ENCODE measurements around the gene MBNL2.

MBNL2 gene

GRCh38 chr13:97369261-97369893 lies 147.2 kb downstream of the MBNL2 start:
- DNase-seq, result peak in 1 of 51 donors; percentile 47

GRCh38 chr13:97371486-97372109 lies 149.5 kb downstream of the MBNL2 start:
- no peak for DNase-seq

GRCh38 chr13:97372936-97373335 lies 150.8 kb downstream of the MBNL2 start:
- peak in 1 of 51 donors; percentile 24 for DNase-seq

- no peak for DNase-seq
These were observed 151.7 kb downstream of the MBNL2 start for GRCh38 chr13:97373787-97374186.

- DNase-seq, result no peak
These were observed 154.8 kb downstream of the MBNL2 start for GRCh38 chr13:97376981-97377380.

GRCh38 chr13:97379386-97379785 lies 157.3 kb downstream of the MBNL2 start:
- DNase-seq, result no peak

GRCh38 chr13:97380696-97381095 lies 158.6 kb downstream of the MBNL2 start:
- DNase-seq, result no peak

GRCh38 chr13:97381189-97381588 lies 159.1 kb downstream of the MBNL2 start:
- no peak for DNase-seq

- DNase-seq, result no peak
These were observed 160.1 kb downstream of the MBNL2 start for GRCh38 chr13:97382276-97382675.

- DNase-seq, result no peak
These were observed 162.2 kb downstream of the MBNL2 start for GRCh38 chr13:97384371-97384770.

GRCh38 chr13:97385146-97385545 lies 163.0 kb downstream of the MBNL2 start:
- no peak for DNase-seq

GRCh38 chr13:97385854-97386253 lies 163.7 kb downstream of the MBNL2 start:
- DNase-seq, result no peak

- peak in 15 of 51 donors; percentile 6 to 53 (median 19) for DNase-seq
These were observed 164.8 kb downstream of the MBNL2 start for GRCh38 chr13:97386801-97387484.

GRCh38 chr13:97387485-97387839 lies 165.3 kb downstream of the MBNL2 start:
- DNase-seq, result peak in 1 of 51 donors; percentile 53

- DNase-seq, result no peak
These were observed 165.8 kb downstream of the MBNL2 start for GRCh38 chr13:97387890-97388289.

- DNase-seq, result no peak
These were observed 166.2 kb downstream of the MBNL2 start for GRCh38 chr13:97388373-97388772.

GRCh38 chr13:97390941-97391600 lies 168.9 kb downstream of the MBNL2 start:
- DNase-seq, result no peak

GRCh38 chr13:97392020-97392419 lies 169.9 kb downstream of the MBNL2 start:
- DNase-seq, result no peak

- no peak for DNase-seq
These were observed 172.4 kb downstream of the MBNL2 start for GRCh38 chr13:97394542-97394941.

- no peak for DNase-seq
These were observed 173.5 kb downstream of the MBNL2 start for GRCh38 chr13:97395447-97396136.

GRCh38 chr13:97397267-97397666 lies 175.1 kb downstream of the MBNL2 start:
- no peak for DNase-seq

GRCh38 chr13:97401421-97401820 lies 179.3 kb downstream of the MBNL2 start:
- DNase-seq, result no peak

Measured in hypothalamus (tissue), 51 donors.